Measurements from ENCODE around the gene SIRT5. TPM values are rescaled to one million over a fixed set of nuclear protein-coding genes. Genes with fewer than 3 reads are reported as not detected.

SIRT5 gene
- total RNA-seq (2013) = 7.2 TPM
- 1 to 10 TPM; 3.3 to 5.0 (median 3.4) TPM for polyA plus RNA-seq
- polyA minus RNA-seq = 3.2 and 5.0 TPM in 2 replicates
- 2.9 to 15.4 (median 9.4) reads per million in 11 experiments for total RNA-seq

DNA sequence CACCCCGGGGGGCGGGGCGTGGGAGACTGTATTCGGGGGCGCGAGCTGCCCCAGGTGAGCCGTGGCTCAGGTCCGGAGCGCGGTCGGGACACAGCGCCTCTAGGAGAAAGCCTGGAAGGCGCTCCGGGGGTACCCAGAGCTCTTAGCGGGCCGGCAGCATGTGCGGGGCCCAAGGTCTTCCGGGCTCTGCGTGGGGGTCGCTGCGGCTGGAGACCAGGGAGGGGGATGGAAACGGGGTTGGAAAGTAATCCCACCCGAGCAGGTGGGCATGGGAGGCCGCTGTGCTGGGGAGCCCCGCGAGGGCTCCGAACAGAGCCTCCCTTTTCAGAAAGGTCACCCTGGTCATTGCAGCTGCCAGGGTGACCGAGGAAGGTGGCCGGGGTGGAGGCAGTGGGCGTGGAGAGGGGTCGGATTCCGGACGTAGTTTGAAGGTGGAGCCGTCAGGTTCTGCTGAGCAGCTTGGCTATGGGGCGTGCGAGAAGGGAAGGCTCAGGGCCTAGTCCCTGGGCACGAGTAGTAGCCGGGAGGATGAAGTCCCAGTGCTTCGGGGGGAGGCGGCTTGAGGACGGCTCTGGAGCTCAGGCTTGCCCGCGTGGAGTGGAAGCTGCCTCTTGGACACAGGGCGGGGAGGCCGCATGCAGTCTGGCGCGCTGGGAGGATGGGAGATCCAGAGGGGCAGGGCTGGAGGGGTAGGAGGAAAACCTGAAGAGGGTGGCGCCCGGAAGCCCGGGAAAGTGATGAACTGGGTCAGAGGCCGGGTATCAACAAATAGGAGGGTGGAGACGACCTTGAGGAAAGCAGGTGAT is at the start of gene SIRT5:
Gene SIRT5, plus strand, starts transcription at position 31 of the 806 bp plus-strand sequence. CDS start 9,510 bp downstream, outside the sequence.
- peaks cover 18% of the 10 kb centered on the region for H3K4me1 Mint-ChIP-seq
- under 1% methylated on average over 51 of the region's 52 CpGs for WGBS (ENCODE audit: insufficient coverage)
- no peaks in the 10 kb centered on the region for H3K27me3 ChIP-seq (ENCODE audit: control insufficient read depth in 2 of 2, insufficient read depth in 2 of 2, low read length in 2 of 2)
- H2AFZ ChIP-seq (ENCODE audit: insufficient read depth, low read depth, low read length, poor library complexity, severe bottlenecking) = peak within 1 kb of the TSS; percentile 90
- H3K4me3 ChIP-seq (replicated peaks in 1 of 3; ENCODE audit: low read depth in 2 of 3, low read length in 3 of 3) = peak within 1 kb of the TSS; percentile 71 to 94 (median 87)
- DNase-seq = peak; percentile 49 to 80 (median 76)
- H3K27ac ChIP-seq (ENCODE audit: low read depth in 1 of 2, low read length in 2 of 2) = peak within 1 kb of the TSS; percentile 92
- H3K4me2 ChIP-seq (replicated peaks; ENCODE audit: extremely low read depth, low read length, poor library complexity, severe bottlenecking) = peak within 1 kb of the TSS; percentile 92
- intact Hi-C loops (cut with micrococcal nuclease) = loop anchor here (5.0 to 10.0 kb wide), 5 partner anchors 43 to 237 kb away; partner anchors contain the start of genes GFOD1 (in 2 of the 2) and NOL7 (in 1 of the 2)
- peak within 1 kb of the TSS; percentile 95 to 99 (median 97) for H3K27ac Mint-ChIP-seq
- H3K79me2 ChIP-seq (ENCODE audit: insufficient read depth, low read length) = no peaks in the 10 kb centered on the region
- peaks cover 0 to 3% (median 0%) of the 10 kb centered on the region in 7 donors for H3K9me3 Mint-ChIP-seq
- H3K36me3 ChIP-seq (replicated peaks in 1 of 2; ENCODE audit: control insufficient read depth in 1 of 2, insufficient read depth in 2 of 2, low read length in 2 of 2) = no peaks in the 10 kb centered on the region
- TF ChIP-seq, protein P1, sequence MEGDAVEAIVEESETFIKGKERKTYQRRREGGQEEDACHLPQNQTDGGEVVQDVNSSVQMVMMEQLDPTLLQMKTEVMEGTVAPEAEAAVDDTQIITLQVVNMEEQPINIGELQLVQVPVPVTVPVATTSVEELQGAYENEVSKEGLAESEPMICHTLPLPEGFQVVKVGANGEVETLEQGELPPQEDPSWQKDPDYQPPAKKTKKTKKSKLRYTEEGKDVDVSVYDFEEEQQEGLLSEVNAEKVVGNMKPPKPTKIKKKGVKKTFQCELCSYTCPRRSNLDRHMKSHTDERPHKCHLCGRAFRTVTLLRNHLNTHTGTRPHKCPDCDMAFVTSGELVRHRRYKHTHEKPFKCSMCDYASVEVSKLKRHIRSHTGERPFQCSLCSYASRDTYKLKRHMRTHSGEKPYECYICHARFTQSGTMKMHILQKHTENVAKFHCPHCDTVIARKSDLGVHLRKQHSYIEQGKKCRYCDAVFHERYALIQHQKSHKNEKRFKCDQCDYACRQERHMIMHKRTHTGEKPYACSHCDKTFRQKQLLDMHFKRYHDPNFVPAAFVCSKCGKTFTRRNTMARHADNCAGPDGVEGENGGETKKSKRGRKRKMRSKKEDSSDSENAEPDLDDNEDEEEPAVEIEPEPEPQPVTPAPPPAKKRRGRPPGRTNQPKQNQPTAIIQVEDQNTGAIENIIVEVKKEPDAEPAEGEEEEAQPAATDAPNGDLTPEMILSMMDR (IDR thresholded peaks at IDR 0.05) = no peak
- no peaks in the 10 kb centered on the region for H3K9me3 ChIP-seq (replicated peaks in 1 of 2; ENCODE audit: control insufficient read depth in 1 of 2, insufficient read depth in 1 of 2, low read length in 2 of 2)
- H3K4me1 ChIP-seq (ENCODE audit: control insufficient read depth in 1 of 2, insufficient read depth in 2 of 2, low read length in 2 of 2) = peaks cover 11 to 18% of the 10 kb centered on the region in 2 donors
- peaks cover 4 to 6% (median 4%) of the 10 kb centered on the region in 3 donors for H3K27me3 Mint-ChIP-seq (ENCODE audit: low read depth in 3 of 3)
- peak within 1 kb of the TSS; percentile 90 for H3K9ac ChIP-seq (ENCODE audit: insufficient read depth, low read length, poor library complexity, severe bottlenecking)
- H4K20me1 ChIP-seq (ENCODE audit: insufficient read depth, low read length) = no peaks in the 10 kb centered on the region
- peaks cover 0 to 5% of the 10 kb centered on the region in 2 donors for H3K36me3 Mint-ChIP-seq
- peak within 1 kb of the TSS; percentile 96 to 97 for H3K4me3 Mint-ChIP-seq

DNA sequence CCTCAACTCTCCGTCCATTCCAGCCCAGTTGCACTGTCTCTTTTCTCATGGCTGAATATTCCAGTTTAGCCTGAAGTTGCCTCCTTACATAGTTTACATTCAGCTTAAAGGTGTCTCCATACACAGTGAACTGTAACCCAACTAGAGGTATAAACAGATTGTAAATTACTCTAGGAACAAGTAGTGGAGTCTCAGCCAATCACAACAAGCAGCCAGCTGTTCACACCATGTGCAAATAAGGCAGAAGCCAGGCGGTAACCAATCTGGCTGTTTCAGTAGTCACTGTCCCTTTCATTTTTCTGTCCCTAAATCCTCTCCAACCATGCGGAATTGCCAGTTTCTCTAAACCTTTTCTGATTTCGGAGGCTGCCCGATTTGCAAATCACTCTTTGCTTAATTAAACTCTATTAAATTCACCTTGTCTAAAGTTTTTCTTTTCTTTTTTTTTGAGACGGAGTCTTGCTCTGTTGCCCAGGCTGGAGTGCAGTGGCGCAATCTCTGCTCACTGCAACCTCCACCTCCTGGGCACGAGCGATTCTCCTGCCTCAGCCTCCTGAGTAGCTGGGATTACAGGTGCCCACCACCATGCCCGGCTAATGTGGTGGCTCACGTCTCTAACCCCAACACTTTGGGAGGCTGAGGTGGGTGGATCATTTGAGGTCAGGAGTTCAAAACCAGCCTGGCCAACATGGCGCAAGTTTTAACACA is 49.4 kb upstream of the SIRT5 start:
- Histone ChIP-seq H4K20me1 (ENCODE audit: insufficient read depth, low read length) (no peaks in the 10 kb centered on the region), H3K4me2 (replicated peaks; ENCODE audit: extremely low read depth, low read length, poor library complexity, severe bottlenecking) (no peak overlapping the region), H3K9me3 (replicated peaks in 1 of 2; ENCODE audit: control insufficient read depth in 1 of 2, insufficient read depth in 1 of 2, low read length in 2 of 2) (no peaks in the 10 kb centered on the region), H3K36me3 (replicated peaks in 1 of 2; ENCODE audit: control insufficient read depth in 1 of 2, insufficient read depth in 2 of 2, low read length in 2 of 2) (no peaks in the 10 kb centered on the region), H2AFZ (ENCODE audit: insufficient read depth, low read depth, low read length, poor library complexity, severe bottlenecking) (no peak overlapping the region), H3K9ac (ENCODE audit: insufficient read depth, low read length, poor library complexity, severe bottlenecking) (no peak overlapping the region), H3K27me3 (ENCODE audit: control insufficient read depth in 2 of 2, insufficient read depth in 2 of 2, low read length in 2 of 2) (no peaks in the 10 kb centered on the region), H3K4me3 (replicated peaks in 1 of 3; ENCODE audit: low read depth in 2 of 3, low read length in 3 of 3) (no peak overlapping the region), H3K79me2 (ENCODE audit: insufficient read depth, low read length) (no peaks in the 10 kb centered on the region), H3K27ac (ENCODE audit: low read depth in 1 of 2, low read length in 2 of 2) (no peak overlapping the region), H3K4me1 (ENCODE audit: control insufficient read depth in 1 of 2, insufficient read depth in 2 of 2, low read length in 2 of 2) (peaks cover 32 to 35% of the 10 kb centered on the region in 2 donors)
- intact Hi-C loops (cut with micrococcal nuclease) = loop anchor here (5.0 to 10.0 kb wide), 4 partner anchors 38 to 198 kb away; partner anchors contain the start of genes GFOD1 (in 1 of the 2), SIRT5 (in 1 of the 2) and TBC1D7 (in 1 of the 2)
- DNase-seq = no peak
- H3K36me3 Mint-ChIP-seq = no peaks in the 10 kb centered on the region
- no peak overlapping the region for H3K4me3 Mint-ChIP-seq
- no peaks in the 10 kb centered on the region for H3K9me3 Mint-ChIP-seq
- peak overlapping the region in 5 of 7 donors; percentile 79 to 90 (median 88) for H3K27ac Mint-ChIP-seq
- 87% methylated on average over 7 of the region's 12 CpGs for WGBS (ENCODE audit: insufficient coverage)
- H3K27me3 Mint-ChIP-seq (ENCODE audit: low read depth in 3 of 3) = no peaks in the 10 kb centered on the region
- H3K4me1 Mint-ChIP-seq = peaks cover 40% of the 10 kb centered on the region
- TF ChIP-seq, protein P1 (IDR thresholded peaks at IDR 0.05) = no peak
